ENCODE measurements around the gene MED27. TPM values are rescaled to one million over a fixed set of nuclear protein-coding genes. Genes with fewer than 3 reads are reported as not detected.

MED27 gene
- total and polyA plus RNA-seq, 10 of the 15 experiments (the other 5 are each of a cell fraction or from before 2014, with no cell fraction given), result 20.3 to 50.3 (median 35.5) TPM

DNA sequence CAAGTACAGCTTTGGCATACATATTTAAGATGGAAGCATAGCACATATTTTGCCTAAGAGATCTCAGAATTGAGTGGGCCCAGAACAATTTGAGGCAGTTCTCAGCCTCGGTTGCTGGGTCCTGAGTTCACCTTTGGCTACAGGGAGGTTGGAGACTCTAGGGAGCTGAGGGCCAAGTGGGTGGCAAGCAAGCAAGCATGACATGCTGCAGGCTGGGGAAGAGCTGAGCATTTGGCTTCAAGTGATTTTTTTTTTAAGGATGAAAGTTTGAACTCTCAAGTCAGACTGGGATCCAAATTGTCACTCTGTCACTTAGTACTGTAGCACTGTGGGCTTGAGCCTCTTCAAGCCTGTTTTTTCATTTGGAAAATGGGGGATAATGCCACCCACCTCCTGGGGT is 160.5 kb downstream of the MED27 start:
- Histone ChIP-seq H3K4me2 (ENCODE audit: control insufficient read depth, insufficient read depth) (no peak overlapping the region), H2AFZ (ENCODE audit: control insufficient read depth, low read depth, low read length) (no peak overlapping the region), H3K4me3 (no peak overlapping the region), H3K9ac (ENCODE audit: control insufficient read depth, insufficient read depth, low read length) (no peak overlapping the region), H4K20me1 (ENCODE audit: control insufficient read depth, insufficient read depth) (no peaks in the 10 kb centered on the region), H3K36me3 (ENCODE audit: control insufficient read depth in 2 of 2, insufficient read depth in 2 of 2, low read length in 1 of 2) (no peaks in the 10 kb centered on the region; a peak in 1 of 4 replicates), H3K9me3 (replicated peaks; ENCODE audit: control insufficient read depth, insufficient read depth, low read length) (no peaks in the 10 kb centered on the region), H3K79me2 (ENCODE audit: control insufficient read depth, insufficient read depth, low read length) (no peaks in the 10 kb centered on the region), H3K27me3 (replicated peaks in 1 of 2; ENCODE audit: control insufficient read depth in 2 of 2, insufficient read depth in 2 of 2, low read length in 1 of 2) (no peaks in the 10 kb centered on the region), H3K4me1 (ENCODE audit: control insufficient read depth, insufficient read depth, low read length) (peaks cover 6% of the 10 kb centered on the region), H3K27ac (ENCODE audit: control insufficient read depth, insufficient read depth) (no peak overlapping the region)
- ChIA-PET SMC1A (ENCODE audit: uncharacterized antibody, unreplicated experiment) (no interaction called here), RAD21 (ENCODE audit: unreplicated experiment) (no interaction called here), POLR2A (no interaction called here), CTCF (no interaction called here)
- TF ChIP-seq, protein P1, sequence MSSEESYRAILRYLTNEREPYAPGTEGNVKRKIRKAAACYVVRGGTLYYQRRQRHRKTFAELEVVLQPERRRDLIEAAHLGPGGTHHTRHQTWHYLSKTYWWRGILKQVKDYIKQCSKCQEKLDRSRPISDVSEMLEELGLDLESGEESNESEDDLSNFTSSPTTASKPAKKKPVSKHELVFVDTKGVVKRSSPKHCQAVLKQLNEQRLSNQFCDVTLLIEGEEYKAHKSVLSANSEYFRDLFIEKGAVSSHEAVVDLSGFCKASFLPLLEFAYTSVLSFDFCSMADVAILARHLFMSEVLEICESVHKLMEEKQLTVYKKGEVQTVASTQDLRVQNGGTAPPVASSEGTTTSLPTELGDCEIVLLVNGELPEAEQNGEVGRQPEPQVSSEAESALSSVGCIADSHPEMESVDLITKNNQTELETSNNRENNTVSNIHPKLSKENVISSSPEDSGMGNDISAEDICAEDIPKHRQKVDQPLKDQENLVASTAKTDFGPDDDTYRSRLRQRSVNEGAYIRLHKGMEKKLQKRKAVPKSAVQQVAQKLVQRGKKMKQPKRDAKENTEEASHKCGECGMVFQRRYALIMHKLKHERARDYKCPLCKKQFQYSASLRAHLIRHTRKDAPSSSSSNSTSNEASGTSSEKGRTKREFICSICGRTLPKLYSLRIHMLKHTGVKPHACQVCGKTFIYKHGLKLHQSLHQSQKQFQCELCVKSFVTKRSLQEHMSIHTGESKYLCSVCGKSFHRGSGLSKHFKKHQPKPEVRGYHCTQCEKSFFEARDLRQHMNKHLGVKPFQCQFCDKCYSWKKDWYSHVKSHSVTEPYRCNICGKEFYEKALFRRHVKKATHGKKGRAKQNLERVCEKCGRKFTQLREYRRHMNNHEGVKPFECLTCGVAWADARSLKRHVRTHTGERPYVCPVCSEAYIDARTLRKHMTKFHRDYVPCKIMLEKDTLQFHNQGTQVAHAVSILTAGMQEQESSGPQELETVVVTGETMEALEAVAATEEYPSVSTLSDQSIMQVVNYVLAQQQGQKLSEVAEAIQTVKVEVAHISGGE (CRISPR knock-in tag; IDR thresholded peaks at IDR 0.05), result no peak
- TF ChIP-seq PAX5 (IDR thresholded peaks at IDR 0.05; ENCODE audit: borderline replicate concordance, low read depth, low read length), result no peak
- TF ChIP-seq PML (IDR thresholded peaks at IDR 0.05; ENCODE audit: low read length), result no peak
- no peak for TF ChIP-seq TBL1XR1 (IDR thresholded peaks at IDR 0.05; ENCODE audit: low read depth, low read length)
- TF ChIP-seq YBX1 (IDR thresholded peaks at IDR 0.05), result no peak
- TF ChIP-seq KDM1A (IDR thresholded peaks at IDR 0.05; ENCODE audit: borderline replicate concordance), result no peak
- no peak for TF ChIP-seq POLR2AphosphoS2 (IDR thresholded peaks at IDR 0.05; ENCODE audit: low read depth, low read length)
- TF ChIP-seq, protein P2, sequence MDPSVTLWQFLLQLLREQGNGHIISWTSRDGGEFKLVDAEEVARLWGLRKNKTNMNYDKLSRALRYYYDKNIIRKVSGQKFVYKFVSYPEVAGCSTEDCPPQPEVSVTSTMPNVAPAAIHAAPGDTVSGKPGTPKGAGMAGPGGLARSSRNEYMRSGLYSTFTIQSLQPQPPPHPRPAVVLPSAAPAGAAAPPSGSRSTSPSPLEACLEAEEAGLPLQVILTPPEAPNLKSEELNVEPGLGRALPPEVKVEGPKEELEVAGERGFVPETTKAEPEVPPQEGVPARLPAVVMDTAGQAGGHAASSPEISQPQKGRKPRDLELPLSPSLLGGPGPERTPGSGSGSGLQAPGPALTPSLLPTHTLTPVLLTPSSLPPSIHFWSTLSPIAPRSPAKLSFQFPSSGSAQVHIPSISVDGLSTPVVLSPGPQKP (IDR thresholded peaks at IDR 0.05; ENCODE audit: low read depth, low read length), result no peak
- TF ChIP-seq SP1 (IDR thresholded peaks at IDR 0.05; ENCODE audit: low read depth, low read length), result no peak
- no peak for TF ChIP-seq NR2F1 (conservative IDR thresholded peaks at IDR 0.05)
- no peak for TF ChIP-seq TCF7 (IDR thresholded peaks at IDR 0.05; ENCODE audit: borderline replicate concordance)
- TF ChIP-seq EP300 (IDR thresholded peaks at IDR 0.05; ENCODE audit: borderline replicate concordance in 1 of 2, control insufficient read depth in 1 of 2, low read depth in 2 of 2, low read length in 2 of 2), result no peak
- TF ChIP-seq SIX5 (IDR thresholded peaks at IDR 0.05; ENCODE audit: low read depth, low read length, severe bottlenecking), result no peak
- TF ChIP-seq BHLHE40 (IDR thresholded peaks at IDR 0.05; ENCODE audit: borderline replicate concordance in 1 of 2, low read depth in 2 of 2, low read length in 1 of 2), result no peak
- TF ChIP-seq, protein P3, sequence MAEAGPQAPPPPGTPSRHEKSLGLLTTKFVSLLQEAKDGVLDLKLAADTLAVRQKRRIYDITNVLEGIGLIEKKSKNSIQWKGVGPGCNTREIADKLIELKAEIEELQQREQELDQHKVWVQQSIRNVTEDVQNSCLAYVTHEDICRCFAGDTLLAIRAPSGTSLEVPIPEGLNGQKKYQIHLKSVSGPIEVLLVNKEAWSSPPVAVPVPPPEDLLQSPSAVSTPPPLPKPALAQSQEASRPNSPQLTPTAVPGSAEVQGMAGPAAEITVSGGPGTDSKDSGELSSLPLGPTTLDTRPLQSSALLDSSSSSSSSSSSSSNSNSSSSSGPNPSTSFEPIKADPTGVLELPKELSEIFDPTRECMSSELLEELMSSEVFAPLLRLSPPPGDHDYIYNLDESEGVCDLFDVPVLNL (IDR thresholded peaks at IDR 0.05; ENCODE audit: low read depth, low read length), result no peak
- TF ChIP-seq SMC3 (IDR thresholded peaks at IDR 0.05; ENCODE audit: borderline replicate concordance, low read length), result no peak
- TF ChIP-seq RCOR1 (conservative IDR thresholded peaks at IDR 0.05; ENCODE audit: low read depth, low read length), result no peak
- TF ChIP-seq, protein P4, sequence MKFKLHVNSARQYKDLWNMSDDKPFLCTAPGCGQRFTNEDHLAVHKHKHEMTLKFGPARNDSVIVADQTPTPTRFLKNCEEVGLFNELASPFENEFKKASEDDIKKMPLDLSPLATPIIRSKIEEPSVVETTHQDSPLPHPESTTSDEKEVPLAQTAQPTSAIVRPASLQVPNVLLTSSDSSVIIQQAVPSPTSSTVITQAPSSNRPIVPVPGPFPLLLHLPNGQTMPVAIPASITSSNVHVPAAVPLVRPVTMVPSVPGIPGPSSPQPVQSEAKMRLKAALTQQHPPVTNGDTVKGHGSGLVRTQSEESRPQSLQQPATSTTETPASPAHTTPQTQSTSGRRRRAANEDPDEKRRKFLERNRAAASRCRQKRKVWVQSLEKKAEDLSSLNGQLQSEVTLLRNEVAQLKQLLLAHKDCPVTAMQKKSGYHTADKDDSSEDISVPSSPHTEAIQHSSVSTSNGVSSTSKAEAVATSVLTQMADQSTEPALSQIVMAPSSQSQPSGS (IDR thresholded peaks at IDR 0.05; ENCODE audit: low read length), result no peak
- TF ChIP-seq MXI1 (IDR thresholded peaks at IDR 0.05; ENCODE audit: low read depth, low read length), result no peak
- in situ Hi-C loops (cut with MboI), result no loop called here
- no peak for DNase-seq (ENCODE audit: low read depth, low spot score)
- no TSS peak for BruUV-seq (replicated peaks)
- intact Hi-C loops (cut with micrococcal nuclease; ENCODE audit: unreplicated experiment), result no loop called here
- no peak for FAIRE-seq
- no peak for ATAC-seq
- 94% methylated on average over 1 of the region's 1 CpG for WGBS (ENCODE audit: insufficient coverage, insufficient replicate concordance, low lambda C conversion rate, missing lambda C conversion rate)
